HG03066 (cell line): ENCODE data around the gene MT1M.

ENCODE experiments used
- ATAC-seq: cut with Tn5 transposase; IDR thresholded peaks from one replicate; pipeline ENCODE4 v1.9.1; 2021; ENCODE audit warnings: low read depth; ENCODE audit not compliant: unreplicated experiment

MT1M gene

DNA sequence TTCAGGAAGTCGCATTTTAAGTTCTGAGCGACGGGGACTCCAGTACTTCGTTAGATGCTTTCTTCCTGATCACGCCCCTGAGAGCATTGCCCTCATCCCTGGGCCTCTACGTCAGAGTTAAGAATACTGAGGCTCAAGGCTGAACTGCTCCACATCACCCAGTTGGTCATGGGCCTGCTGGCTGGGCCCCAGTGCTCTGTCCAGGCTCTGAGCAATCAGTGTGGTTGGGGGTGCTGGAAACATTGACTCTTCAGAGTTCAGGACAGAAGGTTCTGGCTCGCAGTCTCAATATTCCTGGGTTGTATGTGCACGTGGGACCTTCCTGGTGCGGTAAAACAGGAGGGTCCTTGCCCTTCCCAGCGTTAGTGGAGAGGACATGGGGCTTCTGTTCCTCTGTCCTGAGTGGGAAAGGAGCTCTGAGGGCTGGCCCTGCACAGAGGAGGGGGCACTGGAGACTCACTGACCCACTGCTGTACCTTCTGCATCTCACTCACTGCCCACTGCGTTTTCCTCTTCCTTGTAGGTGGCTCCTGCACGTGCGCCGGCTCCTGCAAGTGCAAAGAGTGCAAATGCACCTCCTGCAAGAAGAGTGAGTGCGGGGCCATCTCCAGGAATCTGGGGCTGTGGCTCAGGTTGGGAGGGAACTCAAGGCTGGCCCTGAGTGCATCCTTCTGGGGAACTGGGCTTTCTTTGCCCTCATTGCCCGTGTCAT lies 6.4 kb upstream of the MT1M start:
- no peak for ATAC-seq

- no peak for ATAC-seq
These were observed 5.8 kb upstream of the MT1M start for GRCh38 chr16:56626685-56627084.

- ATAC-seq, result no peak
These were observed 3.7 kb upstream of the MT1M start for GRCh38 chr16:56628486-56629350.

GRCh38 chr16:56629531-56629930 lies 2.9 kb upstream of the MT1M start:
- no peak for ATAC-seq

DNA sequence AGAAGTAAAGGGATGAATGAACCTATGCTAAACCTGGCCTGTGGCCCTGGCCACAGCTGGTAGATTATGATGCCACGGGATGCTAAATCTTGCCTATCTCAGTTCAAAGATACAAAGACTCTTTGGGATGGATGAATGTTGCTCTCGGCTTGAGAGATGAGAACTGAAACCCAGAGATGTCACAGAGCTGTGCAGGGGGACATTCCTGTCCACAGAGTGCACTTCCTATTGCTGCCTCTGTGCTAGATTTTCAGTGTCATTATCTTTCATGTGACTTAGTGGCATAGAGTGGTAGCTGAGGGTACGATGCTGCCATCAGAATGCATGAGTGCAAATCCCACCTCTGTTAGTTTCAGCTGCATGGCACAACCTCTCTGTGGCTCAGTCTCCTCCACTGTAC lies 2.3 kb upstream of the MT1M start:
- peak; percentile 74 for ATAC-seq

DNA sequence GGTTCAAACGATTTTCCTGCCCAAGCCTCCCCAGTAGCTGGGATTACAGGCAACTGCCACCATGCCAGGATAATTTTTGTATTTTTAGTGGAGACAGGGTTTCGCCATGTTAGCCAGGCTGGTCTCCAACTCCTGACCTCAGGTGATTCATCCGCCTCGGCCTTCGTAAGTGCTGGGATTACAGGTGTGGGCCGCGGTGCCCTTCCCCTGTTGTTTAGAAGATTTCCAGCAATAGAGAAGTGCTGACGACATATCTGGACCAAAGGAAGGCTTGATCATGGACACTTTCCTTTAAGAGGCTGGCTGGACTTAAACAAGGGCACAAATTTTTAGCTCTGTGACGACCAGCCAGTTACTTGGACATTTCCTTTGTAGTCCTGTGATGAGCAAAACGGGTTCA lies 1.3 kb upstream of the MT1M start:
- no peak for ATAC-seq

DNA sequence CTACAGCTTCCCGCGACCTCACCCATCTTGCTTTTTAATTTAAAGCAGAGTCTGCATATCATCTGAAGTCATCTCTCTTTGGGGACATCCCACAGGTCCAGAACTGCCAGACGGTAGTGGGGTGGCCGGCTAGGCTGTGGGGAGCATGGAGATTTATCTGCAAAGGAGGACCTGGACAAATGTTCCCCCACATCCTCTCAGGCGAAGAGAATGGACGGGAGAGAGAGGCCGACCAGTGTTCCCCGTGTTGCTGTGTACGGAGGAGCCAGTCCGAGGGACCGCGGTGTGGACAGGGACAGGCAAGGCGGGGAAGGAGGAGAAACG lies 665 bp upstream of the MT1M start:
- ATAC-seq, result no peak

DNA sequence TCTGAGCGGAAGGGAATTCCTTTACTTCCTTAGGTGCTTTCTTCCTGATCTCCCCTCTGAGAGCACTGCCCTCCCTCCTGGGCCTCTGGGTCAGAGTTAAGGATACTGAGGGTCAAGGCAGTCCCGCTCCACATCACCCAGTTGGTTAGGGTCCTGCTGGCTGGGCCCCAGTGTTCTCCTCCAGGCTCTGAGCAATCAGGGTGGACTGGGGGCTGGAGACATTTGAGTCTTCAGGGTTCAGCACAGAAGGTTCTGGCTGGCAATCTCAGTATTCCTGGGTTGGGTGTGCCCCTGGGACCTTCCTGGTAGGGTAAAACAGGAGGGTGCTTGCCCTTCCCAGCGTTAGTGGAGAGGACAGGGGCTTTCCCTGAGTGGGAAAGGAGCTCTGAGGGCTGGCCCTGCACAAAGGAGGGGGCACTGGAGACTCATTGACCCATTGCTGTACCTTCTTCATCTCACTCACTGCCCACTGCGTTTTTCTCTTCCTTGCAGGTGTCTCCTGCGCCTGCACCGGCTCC lies 448 bp downstream of the MT1M start:
- no peak for ATAC-seq

GRCh38 chr16:56633535-56633934 lies 1.1 kb downstream of the MT1M start:
- no peak for ATAC-seq

GRCh38 chr16:56634715-56635440 lies 2.4 kb downstream of the MT1M start:
- no peak for ATAC-seq

GRCh38 chr16:56635441-56635967 lies 3.0 kb downstream of the MT1M start:
- ATAC-seq, result no peak

- no peak for ATAC-seq
These were observed 4.4 kb downstream of the MT1M start for GRCh38 chr16:56636616-56637413.

GRCh38 chr16:56637814-56638750 lies 5.6 kb downstream of the MT1M start, which contains the start of gene MT1A:
Gene MT1A, plus strand, starts transcription at chr16:56638666. Its CDS starts 73 bp downstream, at chr16:56638739.
- ATAC-seq, result no peak

DNA sequence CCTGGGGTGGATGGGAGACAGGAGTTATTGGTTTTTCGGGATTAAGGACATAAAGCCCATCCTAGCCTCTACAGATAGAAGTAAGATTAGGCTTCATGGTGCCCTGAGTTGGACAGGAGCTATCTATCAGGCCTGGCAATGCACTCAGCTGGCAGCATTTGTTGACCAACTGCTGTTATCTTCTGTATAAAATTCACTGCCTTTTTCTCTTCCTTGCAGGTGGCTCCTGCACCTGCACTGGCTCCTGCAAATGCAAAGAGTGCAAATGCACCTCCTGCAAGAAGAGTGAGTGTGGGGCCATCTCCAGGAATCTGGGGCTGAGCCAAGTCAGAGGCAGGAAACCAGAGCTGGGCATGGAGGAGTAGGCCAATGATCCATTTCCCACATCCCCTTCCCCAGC lies 6.6 kb downstream of the MT1M start:
- ATAC-seq, result no peak

- ATAC-seq, result no peak
These were observed 7.6 kb downstream of the MT1M start for GRCh38 chr16:56640076-56640475.

GRCh38 chr16:56641166-56641565 lies 8.7 kb downstream of the MT1M start:
- no peak for ATAC-seq

GRCh38 chr16:56643080-56643778 lies 10.8 kb downstream of the MT1M start:
- no peak for ATAC-seq

DNA sequence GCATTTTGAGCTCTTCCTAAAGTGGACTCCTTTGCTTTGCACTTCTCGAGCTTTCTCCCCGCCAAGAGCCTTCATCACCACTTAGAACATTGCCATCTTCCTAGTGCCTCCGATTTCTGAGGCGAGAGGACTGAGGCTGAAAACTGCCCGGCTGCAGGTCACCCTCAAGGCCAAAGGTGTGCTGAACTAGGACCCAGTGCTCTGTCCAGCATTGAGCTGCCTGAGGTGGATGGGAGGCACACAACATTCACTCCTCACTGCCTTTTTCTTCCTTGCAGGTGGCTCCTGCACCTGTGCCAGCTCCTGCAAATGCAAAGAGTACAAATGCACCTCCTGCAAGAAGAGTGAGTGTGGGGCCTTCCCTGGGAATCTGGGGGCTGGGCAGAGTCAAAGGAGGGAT lies 11.4 kb downstream of the MT1M start:
- no peak for ATAC-seq
